ENCODE data around the gene CACFD1. TPM values are rescaled to one million over a fixed set of nuclear protein-coding genes. Genes with fewer than 3 reads are reported as not detected.

The CACFD1 gene
- total and polyA plus RNA-seq, 10 donors, result 4.7 to 14.2 (median 11.9) TPM

- Histone ChIP-seq H3K4me3 (no peak overlapping the region), H3K9me3 (no peaks in the 10 kb centered on the region), H3K4me1 (peaks cover 5 to 21% (median 18%) of the 10 kb centered on the region in 6 donors), H3K27me3 (replicated peaks in 1 of 7) (no peaks in the 10 kb centered on the region), H3K36me3 (no peaks in the 10 kb centered on the region), H3K27ac (no peak overlapping the region)
- TF ChIP-seq, protein P1, sequence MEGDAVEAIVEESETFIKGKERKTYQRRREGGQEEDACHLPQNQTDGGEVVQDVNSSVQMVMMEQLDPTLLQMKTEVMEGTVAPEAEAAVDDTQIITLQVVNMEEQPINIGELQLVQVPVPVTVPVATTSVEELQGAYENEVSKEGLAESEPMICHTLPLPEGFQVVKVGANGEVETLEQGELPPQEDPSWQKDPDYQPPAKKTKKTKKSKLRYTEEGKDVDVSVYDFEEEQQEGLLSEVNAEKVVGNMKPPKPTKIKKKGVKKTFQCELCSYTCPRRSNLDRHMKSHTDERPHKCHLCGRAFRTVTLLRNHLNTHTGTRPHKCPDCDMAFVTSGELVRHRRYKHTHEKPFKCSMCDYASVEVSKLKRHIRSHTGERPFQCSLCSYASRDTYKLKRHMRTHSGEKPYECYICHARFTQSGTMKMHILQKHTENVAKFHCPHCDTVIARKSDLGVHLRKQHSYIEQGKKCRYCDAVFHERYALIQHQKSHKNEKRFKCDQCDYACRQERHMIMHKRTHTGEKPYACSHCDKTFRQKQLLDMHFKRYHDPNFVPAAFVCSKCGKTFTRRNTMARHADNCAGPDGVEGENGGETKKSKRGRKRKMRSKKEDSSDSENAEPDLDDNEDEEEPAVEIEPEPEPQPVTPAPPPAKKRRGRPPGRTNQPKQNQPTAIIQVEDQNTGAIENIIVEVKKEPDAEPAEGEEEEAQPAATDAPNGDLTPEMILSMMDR (IDR thresholded peaks at IDR 0.05 in 8 of 11, conservative IDR thresholded peaks at IDR 0.05 in 3 of 11), result no peak
- TF ChIP-seq POLR2A (IDR thresholded peaks at IDR 0.05), result no peak
- TF ChIP-seq POLR2AphosphoS5 (IDR thresholded peaks at IDR 0.05), result no peak
- DNase-seq, result peak; percentile 72
- 89 to 96% (median 93%) methylated on average over 5 to 11 of the region's 11 CpGs for WGBS, 5 donors
- intact Hi-C loops (cut with DNase I; ENCODE audit: low total_unique reads), result no loop called here
These were observed 3.8 kb upstream of the CACFD1 start for GRCh38 chr9:133455936-133456335.

- 79 to 93% (median 90%) methylated on average over 9 of the region's 9 CpGs for WGBS, 5 donors
- no peak overlapping the region for H3K4me3 ChIP-seq
- H3K27ac ChIP-seq, result no peak overlapping the region
- DNase-seq, result no peak
- H3K9me3 ChIP-seq, result no peaks in the 10 kb centered on the region
- peaks cover 7 to 26% (median 23%) of the 10 kb centered on the region in 6 donors for H3K4me1 ChIP-seq
- TF ChIP-seq POLR2A (IDR thresholded peaks at IDR 0.05) (no peak), POLR2AphosphoS5 (IDR thresholded peaks at IDR 0.05) (no peak)
- TF ChIP-seq, protein P1 (IDR thresholded peaks at IDR 0.05 in 8 of 11, conservative IDR thresholded peaks at IDR 0.05 in 3 of 11), result no peak
- intact Hi-C loops (cut with DNase I; ENCODE audit: low total_unique reads), result no loop called here
- no peaks in the 10 kb centered on the region for H3K36me3 ChIP-seq
- no peaks in the 10 kb centered on the region for H3K27me3 ChIP-seq (replicated peaks in 1 of 7)
These were observed 3.4 kb upstream of the CACFD1 start for GRCh38 chr9:133456409-133456808.

GRCh38 chr9:133457233-133457632 is 2.5 kb upstream of the CACFD1 start:
- intact Hi-C loops (cut with DNase I; ENCODE audit: low total_unique reads), result no loop called here
- no peaks in the 10 kb centered on the region for H3K9me3 ChIP-seq
- peaks cover 7 to 34% (median 30%) of the 10 kb centered on the region in 6 donors for H3K4me1 ChIP-seq
- H3K4me3 ChIP-seq, result no peak overlapping the region
- TF ChIP-seq POLR2A (IDR thresholded peaks at IDR 0.05) (no peak), POLR2AphosphoS5 (IDR thresholded peaks at IDR 0.05) (no peak)
- TF ChIP-seq, protein P1 (IDR thresholded peaks at IDR 0.05 in 8 of 11, conservative IDR thresholded peaks at IDR 0.05 in 3 of 11), result no peak
- H3K27me3 ChIP-seq (replicated peaks in 1 of 7), result no peaks in the 10 kb centered on the region
- H3K27ac ChIP-seq, result no peak overlapping the region
- WGBS, 5 donors, result 84 to 93% (median 88%) methylated on average over 6 to 13 of the region's 13 CpGs
- H3K36me3 ChIP-seq, result no peaks in the 10 kb centered on the region
- DNase-seq, result no peak

- no peak overlapping the region for H3K4me3 ChIP-seq
- TF ChIP-seq, protein P1 (IDR thresholded peaks at IDR 0.05 in 8 of 11, conservative IDR thresholded peaks at IDR 0.05 in 3 of 11), result no peak
- no peak for TF ChIP-seq POLR2A (IDR thresholded peaks at IDR 0.05)
- TF ChIP-seq POLR2AphosphoS5 (IDR thresholded peaks at IDR 0.05), result no peak
- no peaks in the 10 kb centered on the region for H3K36me3 ChIP-seq
- H3K4me1 ChIP-seq, result peaks cover 7 to 37% (median 35%) of the 10 kb centered on the region in 6 donors
- no peaks in the 10 kb centered on the region for H3K27me3 ChIP-seq (replicated peaks in 1 of 7)
- no peaks in the 10 kb centered on the region for H3K9me3 ChIP-seq
- intact Hi-C loops (cut with DNase I; ENCODE audit: low total_unique reads), result no loop called here
- WGBS, 5 donors, result 92 to 97% (median 94%) methylated on average over 10 to 11 of the region's 11 CpGs
- DNase-seq, result no peak
- no peak overlapping the region for H3K27ac ChIP-seq
These were observed 2.0 kb upstream of the CACFD1 start for GRCh38 chr9:133457748-133458147.

Data from spleen (tissue), 11 donors.